Inflammatory macrophage treated with lipopolysaccharide for 4 hours (primary cell): Measurements from ENCODE around the gene MPC2.

Experiments
- DNase-seq: peaks from one replicate; pipeline ENCODE4 v3.0.0-alpha.2; 2020

The MPC2 gene

DNA sequence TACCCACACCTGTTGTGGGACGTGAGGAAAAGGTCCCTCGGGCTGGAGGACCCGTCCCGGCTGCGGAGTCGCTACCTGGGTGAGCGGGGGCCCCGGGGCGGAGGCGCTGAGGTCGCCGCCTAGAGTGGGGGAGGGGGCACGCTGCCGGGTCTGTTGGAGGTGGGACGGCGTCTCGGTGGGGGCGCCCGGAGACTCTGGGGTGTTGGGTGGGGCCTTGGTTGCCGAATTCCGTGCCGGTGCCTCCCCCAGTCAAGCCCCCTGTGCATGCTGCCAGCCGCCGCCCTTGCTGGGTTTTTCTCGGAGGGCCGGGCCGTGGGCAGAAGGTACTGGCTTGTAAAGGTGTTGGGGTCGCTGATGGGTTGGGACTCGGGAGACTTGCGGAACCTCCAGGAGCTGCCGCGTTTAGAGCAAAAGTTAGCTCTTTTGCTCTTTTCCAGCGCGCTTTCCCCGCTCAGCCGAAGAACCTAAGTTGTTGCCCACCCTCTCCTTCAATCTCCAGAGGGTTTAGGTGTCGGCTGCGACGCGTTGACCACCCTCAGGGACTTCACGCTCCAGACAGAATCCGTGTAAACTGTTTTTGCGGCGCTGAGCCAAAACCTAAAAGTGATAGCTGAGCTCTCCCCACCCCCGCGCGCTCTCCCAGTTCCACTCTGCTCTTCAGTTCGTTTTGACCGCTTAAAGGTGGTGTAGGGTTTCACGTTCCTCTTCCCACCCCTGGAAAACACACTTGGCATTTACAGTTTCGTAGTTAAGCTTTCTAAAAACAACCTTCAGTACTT lies at the start of gene MPC2:
TSS of gene MPC2 (minus strand) at position 143 of the 779 bp plus-strand sequence. CDS start 1,231 bp downstream, outside the sequence.
- peak; percentile 63 for DNase-seq

DNA sequence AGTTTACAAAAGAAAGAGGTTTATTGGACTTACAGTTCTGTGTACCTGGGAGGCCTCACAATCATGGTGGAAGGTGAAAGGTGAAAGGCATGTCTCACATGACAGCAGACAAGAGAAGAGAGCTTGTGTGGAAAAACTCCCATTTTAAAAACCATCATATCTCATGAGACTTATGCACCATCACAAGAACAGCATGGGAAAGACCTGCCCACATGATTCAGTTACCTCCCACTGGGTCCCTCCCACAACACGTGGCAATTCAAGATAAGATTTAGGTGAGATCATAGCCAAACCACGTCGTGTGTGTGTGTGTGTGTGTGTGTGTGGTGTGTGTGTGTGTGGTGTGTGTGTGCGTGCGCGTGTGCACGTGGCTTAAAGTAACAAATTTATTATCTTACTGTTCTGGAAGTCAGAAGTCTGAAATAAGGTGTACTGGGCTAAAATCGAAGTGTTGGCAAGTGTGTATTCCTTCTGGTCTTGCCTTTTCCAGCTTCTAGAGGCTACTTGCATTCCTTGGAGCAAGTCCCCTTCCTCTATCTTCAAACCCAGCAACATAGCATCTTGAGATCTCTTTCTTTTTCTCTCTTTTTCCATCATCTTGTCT lies 48.1 kb upstream of the MPC2 start:
- DNase-seq: peak; percentile 11

DNA sequence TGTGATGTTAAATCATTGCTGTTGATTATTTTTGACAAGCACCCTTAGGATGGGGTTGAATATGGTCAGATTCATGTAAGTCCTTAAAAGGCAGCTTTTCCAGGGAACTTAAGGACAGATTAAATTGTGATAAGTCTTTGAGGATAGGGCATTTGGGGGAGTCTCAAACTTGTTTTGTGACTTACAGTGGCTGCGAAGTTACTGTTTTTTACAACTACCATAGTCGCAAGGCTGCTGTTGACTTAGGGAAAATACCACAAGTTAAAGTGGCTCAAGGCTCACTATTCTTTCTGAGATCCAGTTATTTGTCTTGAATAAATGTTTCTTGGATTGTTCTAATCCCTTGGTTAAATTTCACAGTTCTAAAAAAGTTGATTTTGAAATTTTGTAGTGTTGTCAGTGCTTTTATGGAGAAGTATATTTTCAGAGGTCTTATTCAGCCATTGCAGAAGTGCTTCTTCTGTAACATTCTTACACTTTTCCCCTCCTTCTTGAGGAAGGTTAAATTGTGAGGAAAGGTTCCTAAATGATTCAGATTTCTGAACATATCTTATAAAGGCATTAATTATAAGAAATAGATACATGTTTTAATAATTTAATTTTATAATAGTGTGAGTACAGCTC lies 47.0 kb upstream of the MPC2 start:
- peak; percentile 50 for DNase-seq

DNA sequence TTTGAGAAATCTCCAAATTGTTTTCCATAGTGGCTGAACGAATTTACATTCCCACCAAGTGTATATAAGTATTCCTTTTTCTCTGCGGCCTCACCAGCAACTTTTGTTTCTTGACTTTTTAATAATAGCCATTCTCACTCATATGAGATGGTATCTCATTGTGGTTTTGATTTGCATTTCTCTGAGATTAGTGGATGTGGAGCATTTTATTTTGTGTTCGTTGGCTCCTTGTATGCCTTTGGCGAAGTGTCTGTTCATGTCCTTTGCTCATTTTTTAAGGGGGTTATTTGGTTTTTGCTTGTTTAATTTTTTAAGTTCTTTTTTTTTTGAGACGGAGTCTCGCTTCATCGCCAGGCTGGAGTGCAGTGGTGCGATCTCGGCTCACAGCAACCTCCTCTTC lies 45.1 kb upstream of the MPC2 start:
- DNase-seq: no peak

DNA sequence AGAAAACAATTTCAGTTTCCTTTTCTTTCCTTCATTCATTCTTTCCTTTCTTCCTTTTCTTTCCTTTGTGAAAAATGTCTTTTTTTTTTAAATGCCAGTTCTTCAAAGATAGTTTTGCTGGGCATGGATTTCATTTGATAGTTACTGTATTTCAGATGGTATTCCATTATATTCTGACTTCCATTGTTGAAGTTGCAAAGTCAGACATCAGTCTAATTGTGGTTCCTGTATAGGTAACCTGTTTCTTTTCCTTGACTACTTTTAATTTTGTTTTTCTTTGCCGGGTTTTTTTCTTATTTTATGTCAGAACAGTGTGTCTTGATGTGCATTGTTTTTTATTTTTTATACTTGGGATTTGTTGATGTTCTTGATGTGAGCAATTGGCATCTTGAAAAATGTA lies 40.4 kb upstream of the MPC2 start:
- no peak for DNase-seq

DNA sequence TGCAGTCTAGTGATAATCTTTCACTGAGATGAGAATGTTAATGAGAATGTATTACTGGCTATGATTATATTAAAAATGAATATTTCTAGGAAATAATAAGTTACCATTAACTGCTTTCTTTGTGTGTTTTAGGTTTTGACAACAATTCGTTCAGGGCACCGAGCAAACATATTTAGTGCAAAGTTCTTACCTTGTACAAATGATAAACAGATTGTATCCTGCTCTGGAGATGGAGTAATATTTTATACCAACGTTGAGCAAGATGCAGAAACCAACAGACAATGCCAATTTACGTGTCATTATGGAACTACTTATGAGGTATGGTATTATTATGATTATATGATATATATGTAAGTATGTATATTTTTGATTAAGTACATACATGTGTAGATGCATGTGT lies 37.8 kb upstream of the MPC2 start:
- no peak for DNase-seq

DNA sequence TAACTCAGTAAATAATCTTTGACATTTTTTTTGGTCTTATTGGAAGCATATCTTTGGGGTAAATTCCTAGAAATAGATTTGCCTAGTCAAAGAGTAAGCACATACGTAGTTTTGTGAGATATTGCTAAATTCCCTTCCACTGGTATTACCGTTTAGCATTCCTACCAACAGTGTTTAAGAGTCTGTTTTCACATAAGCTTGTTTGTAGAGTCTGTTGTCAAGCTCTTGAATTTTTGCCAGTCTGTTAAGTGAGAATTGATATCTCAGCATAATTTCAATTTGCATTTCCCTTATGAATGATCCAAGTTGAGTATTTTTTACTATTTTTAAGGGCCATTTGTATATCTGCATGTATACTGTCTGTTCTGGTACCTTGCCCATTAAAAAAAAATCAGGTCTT lies 37.0 kb upstream of the MPC2 start:
- no peak for DNase-seq

DNA sequence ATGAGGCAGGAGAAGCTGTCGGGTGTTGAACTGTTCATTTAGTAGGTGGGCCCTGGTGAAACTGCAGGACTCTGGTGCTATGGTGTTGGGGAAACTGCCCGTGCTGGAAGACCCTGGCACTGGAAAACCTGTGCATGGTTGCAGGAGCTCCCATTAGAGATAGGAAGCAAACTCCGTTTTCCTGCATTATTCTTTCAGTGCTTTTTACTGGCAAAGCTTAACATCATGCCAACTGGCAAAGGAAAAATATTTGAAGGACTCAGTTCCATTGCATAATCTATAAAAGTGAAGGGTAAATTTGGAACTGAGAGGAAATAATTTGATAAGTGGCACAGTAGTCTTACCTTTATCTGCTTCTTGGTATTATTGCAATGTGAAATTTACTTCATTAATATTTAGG lies 31.7 kb upstream of the MPC2 start:
- DNase-seq: no peak

DNA sequence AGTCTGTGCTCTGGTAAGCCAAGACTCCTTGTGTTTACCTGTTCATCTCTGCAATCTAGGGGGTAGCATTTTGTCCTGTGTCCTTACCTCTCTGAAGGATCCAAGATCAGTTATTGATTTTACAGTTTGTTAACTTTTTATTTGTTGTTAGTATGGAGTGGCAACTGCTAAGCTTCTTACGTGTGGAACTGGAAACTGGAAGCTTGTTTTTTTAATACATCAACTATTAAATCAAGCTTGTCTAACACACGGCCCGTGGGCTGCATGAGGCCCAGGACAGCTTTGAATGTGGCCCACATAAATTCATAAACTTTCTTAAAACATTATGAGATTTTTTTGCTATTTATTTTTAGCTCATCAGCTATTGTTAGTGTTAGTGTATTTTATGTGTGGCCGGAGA lies 29.2 kb upstream of the MPC2 start:
- DNase-seq: no peak

DNA sequence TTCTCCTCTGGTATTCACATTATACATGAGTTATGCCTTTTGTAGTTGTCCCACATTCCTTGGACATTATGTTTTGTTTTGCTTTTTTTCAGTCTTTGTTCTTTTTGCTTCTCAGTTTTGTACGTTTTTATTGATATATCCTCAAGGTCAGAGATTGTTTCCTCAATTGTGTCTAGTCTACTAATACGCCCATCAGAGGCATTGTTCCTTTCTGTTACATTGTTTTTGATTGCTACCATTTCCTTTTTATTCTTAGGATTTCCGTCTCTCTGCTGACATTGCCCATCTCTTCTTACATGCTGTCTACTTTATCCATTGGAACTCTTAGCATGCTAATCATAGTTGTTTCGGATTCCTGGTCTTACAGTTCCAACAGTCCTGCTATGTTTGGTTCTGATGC lies 27.8 kb upstream of the MPC2 start:
- no peak for DNase-seq

DNA sequence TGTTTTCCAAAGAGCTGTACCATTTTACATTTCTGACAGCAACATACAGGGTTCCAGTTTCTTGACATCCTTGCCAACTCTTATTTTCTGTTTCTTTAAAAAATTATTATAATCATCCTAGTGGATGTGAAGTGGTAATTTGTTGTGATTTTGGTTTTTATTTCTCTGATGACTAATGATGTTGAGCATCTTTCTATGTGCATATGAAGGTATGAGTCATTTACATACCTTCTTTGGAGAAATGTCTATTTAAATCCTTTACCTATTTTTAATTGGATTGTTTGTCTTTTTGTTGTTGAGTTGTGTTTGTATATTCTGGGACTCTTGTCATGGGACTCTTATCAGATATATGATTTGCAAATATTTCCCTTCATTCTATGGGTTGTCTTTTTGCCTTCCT lies 20.8 kb upstream of the MPC2 start:
- DNase-seq: no peak

DNA sequence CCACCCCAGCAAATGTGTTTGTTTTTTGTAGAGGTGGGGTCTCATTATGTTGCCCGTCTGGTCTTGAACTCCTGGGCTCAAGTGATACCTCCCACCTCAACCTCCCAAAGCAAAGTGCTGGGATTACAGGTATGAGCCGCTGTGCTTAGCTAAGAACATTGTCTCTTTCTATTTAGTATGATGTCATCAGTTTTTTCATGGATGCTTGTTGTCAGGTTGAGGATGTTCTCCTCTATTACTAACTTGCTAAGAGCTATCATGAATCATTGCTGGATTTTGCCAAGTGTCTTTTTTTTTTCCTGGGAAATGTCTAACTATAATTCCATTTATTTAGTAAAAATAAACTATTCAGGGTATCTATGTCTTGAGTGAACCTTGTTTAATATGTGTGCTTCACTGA lies 19.0 kb upstream of the MPC2 start:
- no peak for DNase-seq

DNA sequence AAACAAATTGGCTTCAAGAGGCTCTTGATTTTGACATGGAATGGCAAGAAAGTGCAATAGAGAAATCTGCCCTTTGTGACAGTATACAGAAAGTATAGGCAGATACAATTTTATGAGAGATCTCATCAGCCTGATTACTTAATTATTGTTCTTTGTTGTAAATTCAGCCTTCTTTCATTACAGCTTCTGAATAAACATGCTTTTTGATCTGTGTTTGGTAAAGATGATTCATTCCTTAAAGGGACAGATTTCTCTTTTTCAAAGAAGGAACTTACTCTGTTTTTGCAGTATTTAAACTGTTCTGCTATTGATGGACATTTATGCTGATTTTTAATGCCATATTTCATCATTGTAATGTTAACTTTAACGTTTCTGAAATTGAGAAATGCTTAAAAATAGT lies 13.7 kb upstream of the MPC2 start:
- DNase-seq: no peak

DNA sequence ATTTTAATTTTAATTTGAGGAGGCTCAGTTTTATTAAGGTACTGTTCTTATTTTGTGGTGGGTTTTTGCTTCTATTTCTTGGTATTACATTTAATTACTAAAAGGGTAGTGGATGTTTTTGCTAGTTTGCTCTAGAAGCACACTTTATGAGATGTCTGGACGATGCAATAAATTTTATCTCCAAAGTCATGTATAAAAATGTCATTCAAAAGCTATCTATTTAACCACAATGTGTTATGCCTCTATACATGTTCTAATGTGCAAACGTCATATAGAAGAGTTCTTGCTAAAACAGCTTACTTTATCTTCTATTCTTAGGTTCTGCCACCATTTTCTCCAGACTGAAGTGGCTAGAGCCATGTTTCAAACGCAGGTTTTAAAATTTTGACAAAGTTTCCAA lies 12.9 kb upstream of the MPC2 start:
- no peak for DNase-seq

DNA sequence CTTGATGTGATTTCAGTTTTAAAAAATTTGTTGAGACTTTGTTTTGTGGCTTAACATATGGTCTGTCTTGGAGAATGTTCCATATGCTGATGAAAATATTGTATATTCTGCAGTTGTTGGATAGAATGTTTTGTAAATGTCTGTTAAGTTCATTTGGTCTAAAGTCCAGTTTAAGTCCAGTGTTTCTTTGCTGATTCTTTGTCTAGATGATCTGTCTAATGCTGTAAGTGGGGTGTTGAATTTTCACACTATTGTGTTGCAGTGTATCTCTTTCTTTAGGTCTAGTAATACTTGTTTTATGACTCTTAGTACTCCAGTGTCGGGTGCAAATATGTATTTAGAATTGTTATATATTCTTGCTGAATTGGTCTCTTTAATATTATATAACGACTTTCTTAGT lies 10.9 kb upstream of the MPC2 start:
- no peak for DNase-seq

DNA sequence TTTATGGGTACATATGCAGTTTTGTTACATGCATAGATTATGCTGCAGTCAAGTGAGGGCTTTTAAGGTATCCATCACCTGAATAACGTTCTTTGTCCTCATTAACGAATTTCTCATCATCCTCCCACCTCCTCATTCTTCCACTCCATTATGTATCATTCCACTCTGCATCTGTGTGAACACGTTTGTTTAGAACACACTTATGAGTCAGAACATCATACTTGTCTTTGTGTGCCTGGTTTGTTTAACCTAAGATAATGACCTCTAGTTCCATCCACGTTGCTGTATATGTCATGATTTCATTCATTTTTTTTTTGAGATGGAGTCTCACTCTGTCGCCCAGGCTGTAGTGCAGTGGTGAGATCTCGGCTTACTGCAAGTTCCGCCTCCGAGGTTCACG lies 6.7 kb upstream of the MPC2 start:
- no peak for DNase-seq

DNA sequence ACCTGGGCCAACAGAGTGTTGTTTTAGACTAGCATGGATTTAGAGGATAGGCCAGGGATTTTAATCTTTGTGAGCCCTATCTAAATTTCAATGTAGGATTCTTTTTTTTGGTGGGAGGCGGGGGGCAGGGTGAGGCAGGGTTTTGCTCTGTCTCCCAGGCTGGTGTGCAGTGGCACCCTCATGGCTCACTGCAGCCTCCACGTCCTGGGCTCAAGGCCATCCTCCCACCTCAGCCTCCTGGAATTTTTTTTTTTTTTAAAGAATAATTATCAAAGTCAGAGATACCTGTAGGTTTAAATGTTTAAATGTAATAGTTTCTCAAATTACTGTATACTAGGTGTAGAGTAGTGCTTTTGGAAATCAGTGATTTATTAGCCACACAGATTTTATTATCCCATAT lies 3.4 kb upstream of the MPC2 start:
- DNase-seq: no peak

DNA sequence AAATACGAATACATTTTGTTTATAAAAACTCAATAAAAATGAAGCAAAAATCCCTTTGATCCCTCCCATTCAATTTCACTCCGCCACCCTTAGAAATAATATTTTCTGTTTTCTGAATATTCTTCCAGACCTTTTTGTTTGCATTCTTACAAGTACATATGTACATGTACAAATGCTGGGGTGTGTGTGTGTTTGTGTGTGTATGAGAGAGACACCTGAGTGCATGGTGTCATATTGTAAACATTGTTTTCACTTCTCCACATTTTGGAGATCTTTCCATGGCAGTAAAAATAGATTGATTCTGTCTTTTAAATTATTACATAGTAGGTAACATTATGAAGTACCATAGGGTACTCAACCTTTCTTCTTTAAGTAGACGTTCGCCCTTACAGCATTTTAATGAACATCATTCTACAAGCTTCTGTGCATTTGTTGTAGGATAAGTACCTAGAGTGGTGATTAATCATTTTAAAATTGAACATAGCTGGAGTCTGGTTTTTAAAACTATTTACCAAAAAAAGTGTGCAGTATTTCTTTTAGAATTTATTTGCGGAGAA lies 1.3 kb upstream of the MPC2 start:
- DNase-seq: no peak

DNA sequence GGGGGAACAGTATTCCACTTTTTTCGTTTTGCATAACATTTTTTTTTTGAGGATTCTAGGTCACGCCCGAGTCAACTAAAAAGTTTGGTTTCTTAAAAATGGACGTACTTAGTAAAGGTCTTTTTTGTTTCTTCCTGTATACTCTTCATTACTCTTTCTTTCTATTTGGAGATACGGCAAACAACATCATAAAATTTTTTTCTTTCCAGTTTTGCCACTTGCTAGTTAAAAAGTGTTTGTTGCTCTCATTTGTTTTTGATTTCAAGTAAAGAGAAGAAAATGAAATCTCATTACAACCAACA lies 788 bp upstream of the MPC2 start:
- no peak for DNase-seq

DNA sequence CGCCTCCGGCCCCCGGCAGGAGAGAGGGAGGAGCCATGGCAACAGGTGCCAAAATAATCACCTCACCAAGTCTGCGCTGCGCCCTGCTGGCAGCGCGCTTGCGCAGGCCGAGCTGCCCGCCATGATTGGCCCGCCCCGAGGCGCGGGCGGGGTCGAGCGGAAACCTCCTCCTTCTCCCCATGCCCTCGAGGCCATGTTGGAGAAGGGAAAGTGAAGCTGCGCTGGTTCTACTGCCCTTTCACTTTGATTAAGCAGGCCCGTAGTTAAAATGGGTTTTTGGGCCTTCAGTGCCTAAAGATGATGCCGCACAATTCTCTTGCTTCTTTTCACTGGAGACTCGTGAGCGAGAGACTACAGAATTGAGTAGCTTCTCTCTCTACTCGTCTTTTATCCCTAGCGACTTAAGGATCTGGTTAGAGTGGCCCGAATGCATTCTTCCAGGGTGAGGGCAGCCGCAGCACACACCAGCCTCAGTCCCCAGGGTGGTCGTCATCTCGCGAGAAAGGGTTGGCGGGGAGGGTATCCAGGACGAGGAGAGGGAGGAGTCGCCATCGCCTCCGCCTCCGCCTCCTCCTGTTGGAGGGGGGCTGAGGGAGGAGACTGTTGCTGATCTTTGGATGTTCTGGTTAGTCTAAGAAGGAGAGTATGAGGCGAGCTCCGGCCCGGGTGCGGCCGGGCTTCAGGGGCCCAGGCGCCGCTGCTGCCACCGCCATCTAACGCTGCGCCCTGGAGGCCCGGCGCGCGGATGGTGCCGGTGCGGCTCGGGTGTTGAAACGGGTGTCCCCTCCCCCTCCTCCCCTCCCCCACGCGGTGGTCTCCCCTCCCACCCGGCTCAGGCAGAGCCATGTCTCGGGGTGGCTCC lies 573 bp downstream of the MPC2 start, which contains the start of gene DCAF6:
TSS of gene DCAF6 (plus strand) at position 616 of the 862 bp plus-strand sequence. CDS start at position 845, 229 bp downstream.
- DNase-seq: peak; percentile 98

DNA sequence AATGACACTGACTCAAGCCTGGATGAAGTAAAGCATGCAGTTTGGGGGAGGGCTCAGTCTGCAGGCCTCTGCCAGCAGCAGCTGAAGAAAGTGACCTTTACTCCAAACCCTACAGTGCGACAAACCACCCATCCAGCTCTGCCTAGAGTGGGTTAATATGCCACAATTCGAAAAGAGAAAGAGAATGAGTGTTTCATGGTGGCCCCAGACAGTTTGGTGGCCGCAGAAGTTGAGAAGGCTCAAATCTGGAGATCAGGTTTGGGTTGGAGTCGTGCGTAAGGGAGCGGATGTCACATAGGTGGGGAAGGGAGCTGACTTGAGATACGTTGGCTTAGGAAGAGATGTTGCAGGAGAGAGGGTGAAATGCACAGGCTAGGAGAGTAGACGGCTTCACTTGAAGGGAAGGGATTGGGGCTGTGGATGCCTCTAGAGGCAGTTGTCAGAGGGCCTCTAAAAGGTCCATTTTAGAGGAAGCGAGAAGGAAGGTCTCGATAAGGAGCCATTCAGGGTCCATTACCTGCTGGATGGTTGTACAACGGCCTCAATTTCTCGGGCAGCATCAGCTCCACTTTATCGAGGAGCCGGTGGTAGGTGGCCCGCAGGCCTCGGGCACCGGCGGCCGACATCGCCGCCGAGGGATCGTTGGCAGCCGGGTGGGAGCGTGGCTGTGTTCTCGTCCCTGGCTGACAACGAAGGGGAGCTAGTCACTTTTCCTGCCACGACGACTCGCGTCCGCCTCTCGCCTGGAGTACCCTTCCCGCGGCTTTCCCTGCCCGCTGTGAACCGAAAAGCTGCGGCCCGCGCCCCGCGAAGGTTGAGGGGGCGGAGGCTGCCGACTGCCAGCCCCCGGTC lies 1.4 kb downstream of the MPC2 start:
- DNase-seq: peak; percentile 46
